ENCODE measurements around the gene SMYD4.

DNA sequence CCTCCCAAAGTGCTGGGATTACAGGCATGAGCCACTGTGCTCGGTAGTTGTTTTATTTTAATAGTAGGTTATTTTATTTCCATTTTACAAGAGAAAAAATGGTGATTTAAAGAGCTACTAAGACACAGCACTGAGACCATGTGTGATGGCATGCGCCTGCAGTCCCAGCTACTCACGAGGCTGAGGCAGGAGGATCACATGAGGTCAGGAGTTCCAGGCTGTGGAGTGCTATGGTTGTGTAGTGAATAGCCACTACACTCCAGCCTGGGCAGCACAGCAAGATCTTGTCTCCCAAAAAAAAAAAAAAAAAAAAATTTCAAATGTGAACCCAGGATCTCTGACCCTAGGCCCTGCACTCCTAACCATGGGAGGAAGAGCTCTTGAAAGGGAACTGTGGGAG lies 64.1 kb downstream of the SMYD4 start:
- TF ChIP-seq, protein P1, sequence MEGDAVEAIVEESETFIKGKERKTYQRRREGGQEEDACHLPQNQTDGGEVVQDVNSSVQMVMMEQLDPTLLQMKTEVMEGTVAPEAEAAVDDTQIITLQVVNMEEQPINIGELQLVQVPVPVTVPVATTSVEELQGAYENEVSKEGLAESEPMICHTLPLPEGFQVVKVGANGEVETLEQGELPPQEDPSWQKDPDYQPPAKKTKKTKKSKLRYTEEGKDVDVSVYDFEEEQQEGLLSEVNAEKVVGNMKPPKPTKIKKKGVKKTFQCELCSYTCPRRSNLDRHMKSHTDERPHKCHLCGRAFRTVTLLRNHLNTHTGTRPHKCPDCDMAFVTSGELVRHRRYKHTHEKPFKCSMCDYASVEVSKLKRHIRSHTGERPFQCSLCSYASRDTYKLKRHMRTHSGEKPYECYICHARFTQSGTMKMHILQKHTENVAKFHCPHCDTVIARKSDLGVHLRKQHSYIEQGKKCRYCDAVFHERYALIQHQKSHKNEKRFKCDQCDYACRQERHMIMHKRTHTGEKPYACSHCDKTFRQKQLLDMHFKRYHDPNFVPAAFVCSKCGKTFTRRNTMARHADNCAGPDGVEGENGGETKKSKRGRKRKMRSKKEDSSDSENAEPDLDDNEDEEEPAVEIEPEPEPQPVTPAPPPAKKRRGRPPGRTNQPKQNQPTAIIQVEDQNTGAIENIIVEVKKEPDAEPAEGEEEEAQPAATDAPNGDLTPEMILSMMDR (IDR thresholded peaks at IDR 0.05; ENCODE audit: poor library complexity), result no peak
- no peak for TF ChIP-seq EZH2 (IDR thresholded peaks at IDR 0.05; ENCODE audit: borderline replicate concordance)

Data from hepatocyte (in vitro differentiated cells).